Uterus (tissue), 4 donors: ENCODE results near the gene PARP1. TPM values are rescaled to one million over a fixed set of nuclear protein-coding genes. Genes with fewer than 3 reads are reported as not detected.

Experiments
- DNase-seq, 2 donors: peaks; one replicate each; pipeline ENCODE4 v3.0.0-alpha.2; 2019 to 2020
- H3K27ac ChIP-seq, 2 donors: fragments of 200-600 bp; sonication (generic); 1 replicate in 1 of 2; 2 replicates in 1 of 2; pipeline ENCODE4 v1.5.1; 2016 to 2018
- H3K27me3 ChIP-seq, 2 donors: fragments of 200-600 bp; sonication (generic); one replicate each; pipeline ENCODE4 v1.5.1; 2018 to 2019; ENCODE audit warnings: control low read depth in 1 of 2
- H3K36me3 ChIP-seq, 2 donors: fragments of 200-600 bp; sonication (generic); one replicate each; pipeline ENCODE4 v1.5.1; 2019; ENCODE audit warnings: control low read depth in 1 of 2
- H3K4me1 ChIP-seq, 2 donors: fragments of 200-600 bp; sonication (generic); one replicate each; pipeline ENCODE4 v1.5.1; 2018 to 2019; ENCODE audit warnings: control low read depth in 1 of 2
- H3K4me3 ChIP-seq, 2 donors: fragments of 200-600 bp; sonication (generic); 1 replicate in 1 of 2; 2 replicates in 1 of 2; pipeline ENCODE4 v1.5.1; 2018 to 2019; ENCODE audit warnings: mild to moderate bottlenecking in 1 of 2
- H3K9me3 ChIP-seq, 2 donors: fragments of 200-600 bp; sonication (generic); one replicate each; pipeline ENCODE4 v1.5.1; 2019; ENCODE audit warnings: control low read depth in 1 of 2
- POLR2A ChIP-seq, 2 donors: fragments of 450-650 bp; IDR thresholded peaks; one replicate each; pipeline ENCODE4 v1.6.1; 2016; ENCODE audit warnings: antibody characterized with exemption in 2 of 2, mild to moderate bottlenecking in 1 of 2, moderate library complexity in 1 of 2
- intact Hi-C: fragments of 100-400 bp; cut with DNase I; formaldehyde crosslinking; loops from one replicate; pipeline ENCODE4 v1.15.1; 2023; ENCODE audit warnings: low total_unique reads
- total RNA-seq, 4 donors: library from RNA; depleted of rRNA in 3 of 4; stranded (reverse); fragments of >200 nt in 3 of 4; gene quantifications; one replicate each; pipeline versions ENCODE4 v1.1.0 to v1.2.4, GENCODE V29; 2014 to 2023
- TF ChIP-seq, protein P1 (sequence below), 4 experiments: fragments of 200-600 bp in 2 of 4; fragments of 450-650 bp in 2 of 4; sonication (generic) in 2 of 4; IDR thresholded peaks; one replicate each; pipeline ENCODE4 v1.5.1; 2016 to 2019; ENCODE audit warnings: antibody characterized with exemption in 4 of 4, mild to moderate bottlenecking in 2 of 4, moderate library complexity in 1 of 4
- donor health status: DM: yes; HTN: yes; CAD: no.

PARP1 gene
- 100 to 1,000 TPM in 1 of 4 donors, 10 to 100 TPM in 3; 17.1 to 147 (median 33.8) TPM for total RNA-seq

DNA sequence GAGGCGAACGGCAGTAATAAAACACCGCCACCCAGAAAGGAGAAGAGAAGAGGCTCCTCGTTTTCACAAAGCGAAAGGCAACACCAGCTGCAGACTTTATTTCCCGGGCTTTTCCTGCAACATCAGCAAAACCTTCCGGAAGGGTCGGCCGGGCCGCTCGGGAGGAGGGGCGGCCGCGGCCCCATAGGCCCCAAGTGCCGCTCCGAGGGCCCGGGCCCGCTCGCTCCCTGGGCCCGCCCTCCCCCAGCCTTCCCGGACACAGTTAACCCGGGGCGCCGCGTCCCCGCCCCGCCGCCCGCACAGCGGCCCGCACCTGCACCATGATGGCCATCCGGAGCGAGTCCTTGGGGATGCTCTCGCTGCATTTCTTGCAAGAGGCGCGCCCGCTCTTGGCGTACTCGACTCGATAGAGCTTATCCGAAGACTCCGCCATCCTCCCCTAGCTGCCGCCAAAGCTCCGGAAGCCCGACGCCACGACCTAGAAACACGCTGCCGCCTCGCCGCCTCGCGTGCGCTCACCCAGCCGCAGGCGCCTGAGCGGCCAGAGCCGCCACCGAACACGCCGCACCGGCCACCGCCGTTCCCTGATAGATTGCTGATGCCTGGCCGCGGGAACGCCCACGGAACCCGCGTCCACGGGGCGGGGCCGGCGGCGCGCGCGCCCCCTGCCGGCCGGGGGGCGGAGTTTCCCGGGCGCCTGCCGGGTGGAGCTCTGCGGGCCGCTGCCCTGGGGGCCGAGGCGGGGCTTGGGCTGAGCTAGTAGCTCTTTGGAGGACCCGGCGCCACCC lies at the start of gene PARP1:
Gene PARP1 (minus strand): TSS at position 597 of the 788 bp plus-strand sequence. CDS start 164 bp downstream, at position 433.
- intact Hi-C loops: no loop called here
- TF ChIP-seq, protein P1, sequence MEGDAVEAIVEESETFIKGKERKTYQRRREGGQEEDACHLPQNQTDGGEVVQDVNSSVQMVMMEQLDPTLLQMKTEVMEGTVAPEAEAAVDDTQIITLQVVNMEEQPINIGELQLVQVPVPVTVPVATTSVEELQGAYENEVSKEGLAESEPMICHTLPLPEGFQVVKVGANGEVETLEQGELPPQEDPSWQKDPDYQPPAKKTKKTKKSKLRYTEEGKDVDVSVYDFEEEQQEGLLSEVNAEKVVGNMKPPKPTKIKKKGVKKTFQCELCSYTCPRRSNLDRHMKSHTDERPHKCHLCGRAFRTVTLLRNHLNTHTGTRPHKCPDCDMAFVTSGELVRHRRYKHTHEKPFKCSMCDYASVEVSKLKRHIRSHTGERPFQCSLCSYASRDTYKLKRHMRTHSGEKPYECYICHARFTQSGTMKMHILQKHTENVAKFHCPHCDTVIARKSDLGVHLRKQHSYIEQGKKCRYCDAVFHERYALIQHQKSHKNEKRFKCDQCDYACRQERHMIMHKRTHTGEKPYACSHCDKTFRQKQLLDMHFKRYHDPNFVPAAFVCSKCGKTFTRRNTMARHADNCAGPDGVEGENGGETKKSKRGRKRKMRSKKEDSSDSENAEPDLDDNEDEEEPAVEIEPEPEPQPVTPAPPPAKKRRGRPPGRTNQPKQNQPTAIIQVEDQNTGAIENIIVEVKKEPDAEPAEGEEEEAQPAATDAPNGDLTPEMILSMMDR (IDR thresholded peaks at IDR 0.05): peak; percentile 52 to 93 (median 87)
- TF ChIP-seq POLR2A (IDR thresholded peaks at IDR 0.05): peak; percentile 51 to 76
- Histone ChIP-seq H3K4me3 (peak within 1 kb of the TSS; percentile 53 to 92), H3K27me3 (no peaks in the 10 kb centered on the region), H3K4me1 (peaks cover 14 to 19% of the 10 kb centered on the region in 2 donors), H3K27ac (peak within 1 kb of the TSS; percentile 65 to 77), H3K36me3 (no peaks in the 10 kb centered on the region), H3K9me3 (no peaks in the 10 kb centered on the region)
- DNase-seq: peak; percentile 87 to 92

DNA sequence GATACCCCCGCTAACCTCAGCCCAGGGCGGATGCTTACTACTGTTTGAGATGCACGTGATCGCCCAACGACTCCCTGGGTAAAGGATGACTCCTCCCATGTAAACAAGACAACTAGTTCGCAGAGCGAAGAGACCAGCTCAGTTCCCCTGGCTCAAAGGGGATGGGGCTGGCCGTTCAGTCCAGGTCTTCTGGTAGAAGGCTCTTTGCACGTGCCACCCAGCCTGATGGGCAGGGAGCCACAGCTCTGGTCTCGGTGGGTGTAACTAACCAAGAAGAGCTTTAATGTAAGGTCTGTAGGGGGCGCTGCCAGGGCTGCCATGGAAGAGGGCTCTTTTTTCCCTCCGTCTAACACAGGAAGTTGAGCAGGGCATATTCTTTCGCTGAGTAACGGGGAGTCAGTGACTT lies 49.4 kb upstream of the PARP1 start:
- intact Hi-C loops: no loop called here
- no peaks in the 10 kb centered on the region for H3K9me3 ChIP-seq
- no peaks in the 10 kb centered on the region for H3K4me1 ChIP-seq

GRCh38 chr1:226455843-226456242 lies 48.0 kb upstream of the PARP1 start:
- TF ChIP-seq, protein P1 (IDR thresholded peaks at IDR 0.05): no peak
- no peak for TF ChIP-seq POLR2A (IDR thresholded peaks at IDR 0.05)
- no peak overlapping the region for H3K4me3 ChIP-seq
- intact Hi-C loops: no loop called here
- no peak for DNase-seq
- H3K36me3 ChIP-seq: no peaks in the 10 kb centered on the region
- no peaks in the 10 kb centered on the region for H3K9me3 ChIP-seq
- no peaks in the 10 kb centered on the region for H3K4me1 ChIP-seq
- H3K27ac ChIP-seq: no peak overlapping the region
- H3K27me3 ChIP-seq: no peaks in the 10 kb centered on the region

More for the DNA sequence above, 49.4 kb upstream of the PARP1 start:
- Histone ChIP-seq H3K36me3 (no peaks in the 10 kb centered on the region), H3K4me3 (no peak overlapping the region), H3K27me3 (no peaks in the 10 kb centered on the region), H3K27ac (no peak overlapping the region)
- no peak for DNase-seq
- no peak for TF ChIP-seq POLR2A (IDR thresholded peaks at IDR 0.05)
- TF ChIP-seq, protein P1 (IDR thresholded peaks at IDR 0.05): no peak

DNA sequence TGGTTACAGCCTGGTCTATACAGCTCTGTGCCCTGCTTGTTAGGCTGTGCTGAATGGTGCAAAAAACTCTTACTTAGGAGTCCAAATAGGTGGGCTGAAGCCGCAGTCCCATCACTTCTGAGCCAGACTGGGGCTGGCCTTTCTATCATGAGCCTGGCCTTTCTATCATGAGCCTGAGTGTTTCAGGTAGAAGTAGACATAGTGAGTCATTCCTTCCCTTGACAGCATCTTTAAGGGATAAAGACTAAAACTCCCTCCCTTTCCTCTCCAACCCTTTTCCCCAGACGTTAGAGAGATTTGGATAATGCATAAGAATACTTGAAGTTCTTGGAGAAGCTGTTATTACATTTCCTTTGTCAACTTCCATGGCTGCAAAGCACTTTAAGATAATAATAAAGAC lies 46.5 kb upstream of the PARP1 start:
- H3K36me3 ChIP-seq: no peaks in the 10 kb centered on the region
- intact Hi-C loops: no loop called here

More for the DNA sequence above, 46.5 kb upstream of the PARP1 start:
- H3K4me1 ChIP-seq: no peaks in the 10 kb centered on the region
- no peak overlapping the region for H3K27ac ChIP-seq
- H3K4me3 ChIP-seq: no peak overlapping the region
- H3K9me3 ChIP-seq: no peaks in the 10 kb centered on the region
- DNase-seq: no peak
- H3K27me3 ChIP-seq: no peaks in the 10 kb centered on the region
- TF ChIP-seq, protein P1 (IDR thresholded peaks at IDR 0.05): no peak
- TF ChIP-seq POLR2A (IDR thresholded peaks at IDR 0.05): no peak
